ENCODE measurements around the gene XRN1.
"Not testable (repeated sequence)": the region's sequence is repeated elsewhere in the genome, so short reads cannot be mapped to it uniquely, and the experiment has no call there.

XRN1 gene

DNA sequence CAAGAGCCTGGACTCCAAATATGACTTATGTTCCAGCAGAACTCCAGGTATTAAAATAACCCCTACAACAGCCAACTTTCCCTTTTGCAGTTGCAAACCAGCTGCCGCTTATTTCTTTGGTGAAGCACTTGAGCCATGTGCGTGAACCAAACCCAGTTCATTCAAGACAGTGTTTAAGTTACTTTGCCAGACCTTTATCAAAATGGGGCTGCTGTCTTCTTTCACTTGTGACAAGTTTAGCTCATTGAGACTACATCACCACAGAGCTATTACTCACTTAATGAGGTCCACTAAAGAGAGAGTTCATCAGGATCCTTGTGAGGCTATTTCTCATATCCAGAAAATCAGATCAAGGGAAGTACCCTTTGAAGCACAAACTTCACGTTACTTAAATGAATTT lies 2.4 kb upstream of the XRN1 start:
- H3K4me1 Mint-ChIP-seq: peaks cover 26% of the 10 kb centered on the region
- H3K9me3 Mint-ChIP-seq: no peaks in the 10 kb centered on the region
- H3K36me3 Mint-ChIP-seq: peaks cover 21% of the 10 kb centered on the region
- no peaks in the 10 kb centered on the region for H3K27me3 Mint-ChIP-seq
- no peak overlapping the region for H3K4me3 Mint-ChIP-seq
- no peak overlapping the region for H3K27ac Mint-ChIP-seq

- H3K27ac Mint-ChIP-seq: peak overlapping the region; percentile 100
- peak overlapping the region; percentile 99 for H3K4me3 Mint-ChIP-seq
- H3K9me3 Mint-ChIP-seq: no peaks in the 10 kb centered on the region
- H3K27me3 Mint-ChIP-seq: no peaks in the 10 kb centered on the region
- peaks cover 14% of the 10 kb centered on the region for H3K36me3 Mint-ChIP-seq
- H3K4me1 Mint-ChIP-seq: peaks cover 46% of the 10 kb centered on the region
Measured at GRCh38 chr3:142447301-142447851, 461 bp downstream of the XRN1 start.

- Mint-ChIP-seq H3K4me3 (peak overlapping the region; percentile 99), H3K36me3 (peaks cover 14% of the 10 kb centered on the region), H3K27me3 (no peaks in the 10 kb centered on the region), H3K9me3 (no peaks in the 10 kb centered on the region), H3K27ac (peak overlapping the region; percentile 100), H3K4me1 (peaks cover 61% of the 10 kb centered on the region)
Measured at GRCh38 chr3:142445816-142446254, 2.0 kb downstream of the XRN1 start.

- Mint-ChIP-seq H3K27ac (no peak overlapping the region), H3K9me3 (no peaks in the 10 kb centered on the region)
Measured at GRCh38 chr3:142444343-142444742, 3.5 kb downstream of the XRN1 start.

DNA sequence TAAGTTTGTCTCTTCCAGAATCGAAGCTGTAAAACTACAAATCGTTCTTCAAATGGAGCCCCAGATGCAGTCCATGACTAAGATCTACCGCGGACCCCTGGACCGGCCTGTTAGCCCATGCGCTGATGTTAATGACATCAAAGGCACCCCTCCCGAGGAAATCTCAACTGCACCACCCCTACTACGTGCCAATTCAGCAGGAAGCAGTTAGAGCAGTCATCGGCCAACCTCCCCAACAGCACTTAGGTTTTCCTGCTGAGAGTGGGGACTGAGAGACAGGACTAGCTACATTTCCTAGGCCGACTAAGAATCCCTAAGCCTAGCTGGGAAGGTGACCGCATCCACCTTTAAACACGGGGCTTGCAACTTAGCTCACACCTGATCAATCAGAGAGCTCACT lies 4.8 kb downstream of the XRN1 start:
- H3K27ac Mint-ChIP-seq, H3K4me3 Mint-ChIP-seq, H3K9me3 Mint-ChIP-seq, H3K27me3 Mint-ChIP-seq: not testable (repeated sequence)
- H3K36me3 Mint-ChIP-seq: peaks cover 14% of the 10 kb centered on the region
- H3K4me1 Mint-ChIP-seq: peaks cover 72% of the 10 kb centered on the region

More at GRCh38 chr3:142444343-142444742, 3.5 kb downstream of the XRN1 start:
- Mint-ChIP-seq H3K27me3 (no peaks in the 10 kb centered on the region), H3K4me3 (no peak overlapping the region), H3K4me1 (peaks cover 70% of the 10 kb centered on the region), H3K36me3 (peaks cover 14% of the 10 kb centered on the region)

GRCh38 chr3:142439499-142440220 lies 8.2 kb downstream of the XRN1 start:
- not testable (repeated sequence) for H3K36me3 Mint-ChIP-seq, H3K9me3 Mint-ChIP-seq, H3K27ac Mint-ChIP-seq, H3K4me3 Mint-ChIP-seq, H3K27me3 Mint-ChIP-seq
- peaks cover 68% of the 10 kb centered on the region for H3K4me1 Mint-ChIP-seq

DNA sequence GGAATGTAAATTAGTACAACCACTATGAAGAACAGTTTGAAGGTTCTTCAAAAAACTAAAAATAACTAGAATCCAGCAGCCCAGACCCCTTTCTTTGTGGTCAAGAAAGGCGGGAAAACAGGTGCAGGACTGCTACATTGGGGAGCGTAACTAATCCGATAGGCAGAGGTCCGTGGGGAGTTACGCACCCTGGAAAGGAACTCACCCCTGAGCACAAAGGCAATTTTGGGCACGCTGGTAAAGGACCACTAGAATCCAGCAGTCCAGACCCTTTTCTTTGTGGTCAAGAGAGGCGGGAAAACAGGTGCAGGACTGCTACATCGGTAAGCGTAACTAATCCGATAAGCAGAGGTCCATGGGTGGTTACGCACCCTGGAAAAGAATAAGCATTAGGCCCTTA lies 9.7 kb downstream of the XRN1 start:
- not testable (repeated sequence) for H3K36me3 Mint-ChIP-seq, H3K27me3 Mint-ChIP-seq, H3K4me3 Mint-ChIP-seq, H3K9me3 Mint-ChIP-seq
- Mint-ChIP-seq H3K4me1 (peaks cover 62% of the 10 kb centered on the region), H3K27ac (peak overlapping the region; percentile 7)

DNA sequence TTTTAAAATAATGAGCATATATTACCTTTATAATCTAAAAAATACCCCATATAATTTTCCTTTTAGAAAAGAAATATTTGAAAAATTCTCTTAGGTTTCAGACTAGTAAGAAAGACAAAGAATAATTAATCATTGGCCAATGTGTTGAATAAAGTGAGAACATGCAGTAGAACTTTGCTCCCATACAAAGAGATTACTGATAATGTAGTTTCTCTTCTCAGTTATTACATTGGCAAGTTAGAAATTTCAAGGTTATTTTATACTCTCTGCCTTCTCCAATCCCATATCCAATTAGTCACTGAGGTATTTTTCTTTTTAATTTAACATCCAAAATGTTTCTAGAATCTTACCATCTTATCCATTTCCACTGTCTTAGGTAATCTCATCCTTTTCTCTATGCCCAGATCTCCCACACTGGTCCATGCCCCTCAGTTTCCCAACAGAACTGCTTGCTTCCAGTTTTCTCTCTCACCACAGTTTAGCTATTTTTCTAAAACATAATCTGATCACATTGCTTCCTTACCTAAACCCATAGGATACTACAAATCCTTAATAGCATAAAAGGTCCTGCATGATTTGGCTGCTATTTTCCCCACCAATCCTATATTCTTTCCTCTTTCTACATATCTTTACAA lies 10.8 kb downstream of the XRN1 start:
- no peaks in the 10 kb centered on the region for H3K9me3 Mint-ChIP-seq
- peaks cover 6% of the 10 kb centered on the region for H3K36me3 Mint-ChIP-seq
- H3K4me1 Mint-ChIP-seq: peaks cover 58% of the 10 kb centered on the region
- peak overlapping the region; percentile 2 for H3K4me3 Mint-ChIP-seq
- no peaks in the 10 kb centered on the region for H3K27me3 Mint-ChIP-seq
- peak overlapping the region; percentile 63 for H3K27ac Mint-ChIP-seq

- H3K4me1 Mint-ChIP-seq: peaks cover 53% of the 10 kb centered on the region
- H3K4me3 Mint-ChIP-seq: no peak overlapping the region
- H3K9me3 Mint-ChIP-seq: no peaks in the 10 kb centered on the region
- H3K36me3 Mint-ChIP-seq: peaks cover 16% of the 10 kb centered on the region
- no peaks in the 10 kb centered on the region for H3K27me3 Mint-ChIP-seq
- H3K27ac Mint-ChIP-seq: peak overlapping the region; percentile 72
Measured at GRCh38 chr3:142434503-142434902, 13.3 kb downstream of the XRN1 start.

DNA sequence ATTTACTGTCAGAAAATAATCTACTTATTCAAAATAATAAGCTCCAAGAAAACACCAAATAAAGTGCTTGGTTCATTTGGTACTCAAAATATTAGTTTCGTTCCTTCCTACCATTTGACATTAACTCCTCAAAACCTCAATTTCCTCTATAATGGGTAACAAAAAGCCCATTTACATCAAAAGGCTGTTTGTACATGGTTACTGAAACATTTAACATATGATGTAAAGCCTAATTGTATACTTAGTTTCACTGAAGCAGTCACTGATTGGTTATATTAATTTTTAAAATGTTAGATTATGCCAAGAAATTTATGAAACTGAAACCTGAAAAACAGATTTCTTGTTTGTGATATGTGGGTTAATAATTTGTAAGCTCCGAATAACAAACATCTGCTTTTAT lies 14.7 kb downstream of the XRN1 start:
- Mint-ChIP-seq H3K9me3 (no peaks in the 10 kb centered on the region), H3K27me3 (no peaks in the 10 kb centered on the region), H3K27ac (no peak overlapping the region), H3K4me3 (no peak overlapping the region), H3K36me3 (peaks cover 23% of the 10 kb centered on the region), H3K4me1 (peaks cover 50% of the 10 kb centered on the region)

DNA sequence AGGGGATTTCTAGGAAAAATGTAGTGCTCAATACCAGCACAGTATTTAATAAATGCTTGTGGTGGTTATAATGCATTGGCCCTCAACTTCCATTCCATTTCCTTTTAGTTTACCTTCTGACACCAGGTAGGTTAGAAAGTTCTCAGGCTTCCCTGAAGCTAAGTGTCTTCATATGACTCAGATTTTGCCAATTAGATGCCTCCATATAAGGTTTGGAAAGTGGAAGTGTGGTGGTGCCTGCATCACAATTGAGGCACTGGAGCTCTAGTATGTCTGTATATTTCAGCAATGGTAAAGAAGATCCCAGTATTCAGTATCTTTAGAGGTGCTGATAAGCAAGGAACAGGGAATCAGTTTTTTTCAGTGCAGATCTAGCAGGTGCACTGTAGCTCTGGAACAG lies 18.3 kb downstream of the XRN1 start:
- Mint-ChIP-seq H3K4me3 (no peak overlapping the region), H3K36me3 (peaks cover 28% of the 10 kb centered on the region), H3K4me1 (peaks cover 37% of the 10 kb centered on the region), H3K27ac (no peak overlapping the region), H3K27me3 (no peaks in the 10 kb centered on the region), H3K9me3 (no peaks in the 10 kb centered on the region)

DNA sequence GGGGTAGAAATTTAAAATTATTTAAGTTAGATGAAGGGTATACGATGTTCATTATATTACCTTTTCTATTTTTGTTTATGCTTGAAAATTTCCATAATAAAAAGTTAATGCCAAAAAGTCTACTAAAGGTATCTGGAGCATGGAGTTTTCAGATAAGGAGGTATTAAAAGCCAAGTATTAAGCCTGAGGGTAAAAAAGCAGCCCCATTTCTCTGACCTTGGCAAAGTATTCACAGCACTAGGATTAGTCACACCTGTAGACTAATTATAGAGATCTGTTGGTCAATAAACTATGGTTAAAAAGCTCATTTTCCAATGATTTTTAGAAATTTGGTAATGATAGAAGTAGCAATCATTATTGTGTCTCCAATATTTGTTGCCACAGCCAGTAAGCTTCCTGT lies 23.1 kb downstream of the XRN1 start:
- Mint-ChIP-seq H3K27me3 (no peaks in the 10 kb centered on the region), H3K36me3 (peaks cover 26% of the 10 kb centered on the region)

DNA sequence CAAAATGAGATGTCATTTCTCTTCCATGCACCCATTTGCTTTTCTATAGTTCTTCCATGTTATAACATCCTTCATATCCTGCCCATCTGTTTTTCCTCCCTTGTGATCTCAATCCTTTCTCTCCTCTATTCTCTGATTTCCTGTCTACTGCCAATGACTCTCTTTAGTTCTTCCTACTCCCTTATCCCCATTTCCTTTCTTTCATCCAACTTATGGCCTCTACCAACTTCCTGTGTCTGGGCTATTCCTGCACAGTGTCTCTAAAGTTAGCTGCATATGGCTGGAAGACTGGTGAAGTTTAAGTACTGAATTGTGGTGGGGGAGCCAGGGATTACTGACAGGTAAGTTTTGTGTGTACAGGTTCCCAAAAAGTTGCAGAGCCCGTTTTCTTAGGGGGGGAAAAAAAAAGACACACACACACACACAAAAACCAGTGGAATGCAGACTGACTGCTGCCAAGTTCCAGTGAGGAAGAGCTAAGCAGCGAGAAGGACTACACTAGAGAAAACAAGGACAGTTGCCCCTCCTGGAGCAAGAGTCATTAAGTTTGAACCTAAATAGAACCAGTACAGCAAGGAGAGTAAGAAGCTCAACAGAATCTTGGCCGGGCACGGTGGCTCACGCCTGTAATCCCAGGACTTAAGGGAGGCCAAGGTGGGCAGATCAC lies 28.8 kb downstream of the XRN1 start:
- Mint-ChIP-seq H3K27me3 (no peaks in the 10 kb centered on the region), H3K36me3 (peaks cover 23% of the 10 kb centered on the region), H3K4me1 (no peaks in the 10 kb centered on the region), H3K27ac (no peak overlapping the region), H3K4me3 (no peak overlapping the region), H3K9me3 (no peaks in the 10 kb centered on the region)

More for the DNA sequence above, 23.1 kb downstream of the XRN1 start:
- no peak overlapping the region for H3K27ac Mint-ChIP-seq
- H3K4me1 Mint-ChIP-seq: peaks cover 19% of the 10 kb centered on the region
- no peak overlapping the region for H3K4me3 Mint-ChIP-seq
- no peaks in the 10 kb centered on the region for H3K9me3 Mint-ChIP-seq

DNA sequence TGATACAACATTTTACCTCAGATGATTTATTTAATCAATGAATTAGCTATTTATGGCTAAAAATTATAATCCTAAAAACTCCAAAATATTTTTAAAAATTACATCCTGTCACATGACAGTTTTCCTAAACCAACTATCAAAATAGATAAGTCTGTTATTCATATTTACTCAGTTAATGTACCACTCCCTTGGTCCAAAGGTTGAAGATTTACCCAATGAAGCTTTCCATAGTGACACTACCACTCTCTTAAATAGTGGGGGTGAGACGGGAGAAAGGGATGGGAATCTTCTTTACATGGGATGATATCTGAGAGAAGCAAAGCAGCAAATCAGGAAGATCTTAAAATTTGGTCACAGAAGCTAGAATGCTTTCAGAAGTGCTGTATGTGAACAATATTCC lies 30.5 kb downstream of the XRN1 start:
- H3K27ac Mint-ChIP-seq: peak overlapping the region; percentile 65
- no peak overlapping the region for H3K4me3 Mint-ChIP-seq
- no peaks in the 10 kb centered on the region for H3K27me3 Mint-ChIP-seq
- no peaks in the 10 kb centered on the region for H3K4me1 Mint-ChIP-seq
- peaks cover 22% of the 10 kb centered on the region for H3K36me3 Mint-ChIP-seq
- H3K9me3 Mint-ChIP-seq: no peaks in the 10 kb centered on the region

DNA sequence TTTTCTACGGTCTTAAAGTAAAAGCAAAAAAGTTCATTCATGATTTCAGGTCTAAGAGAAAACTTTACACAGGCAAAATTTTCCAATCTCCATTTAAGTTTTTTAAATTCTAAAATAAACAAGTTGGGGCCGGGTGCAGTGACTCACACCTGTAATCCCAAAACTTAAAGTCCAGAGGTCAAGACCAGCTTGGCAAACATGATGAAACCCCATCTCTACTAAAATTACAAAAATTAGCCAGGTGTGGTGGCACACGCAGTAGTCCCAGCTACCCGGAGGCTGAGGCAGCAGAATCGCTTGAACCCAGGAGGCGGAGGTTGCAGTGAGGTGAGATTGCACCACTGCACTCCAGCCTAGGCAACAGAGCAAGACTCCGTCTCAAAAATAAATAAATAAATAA lies 47.3 kb downstream of the XRN1 start:
- not testable (repeated sequence) for H3K9me3 Mint-ChIP-seq, H3K27ac Mint-ChIP-seq
- peaks cover 31% of the 10 kb centered on the region for H3K36me3 Mint-ChIP-seq

More for the DNA sequence above, 47.3 kb downstream of the XRN1 start:
- H3K27me3 Mint-ChIP-seq, H3K4me3 Mint-ChIP-seq, H3K4me1 Mint-ChIP-seq: not testable (repeated sequence)

All from activated naive CD4-positive, alpha-beta T cell treated with anti-CD3 and anti-CD28 coated beads, Interleukin-2, amount 50 U/mL, for 24 hours (primary cell).